Measurements from ENCODE around the gene EXOSC9.
A peak's percentile ranks its signal among the peaks of the same experiment; 100 is the strongest.
"Not testable (repeated sequence)": the region's sequence is repeated elsewhere in the genome, so short reads cannot be mapped to it uniquely, and the experiment has no call there.

The EXOSC9 gene

GRCh38 chr4:121800961-121801714, at the start of gene EXOSC9:
TSS of gene EXOSC9 (plus strand) at chr4:121801323. CDS start at chr4:121801425, 102 bp downstream.
- peaks cover 50% of the 10 kb centered on the region for H3K36me3 Mint-ChIP-seq (ENCODE audit: low read depth)
- no peaks in the 10 kb centered on the region for H3K9me3 Mint-ChIP-seq
- peak; percentile 97 for DNase-seq
- H3K27me3 Mint-ChIP-seq = no peaks in the 10 kb centered on the region
- peaks cover 49% of the 10 kb centered on the region for H3K4me1 Mint-ChIP-seq (ENCODE audit: low read depth)
- peak within 1 kb of the TSS; percentile 89 for H3K4me3 Mint-ChIP-seq
- H3K27ac Mint-ChIP-seq = peak within 1 kb of the TSS; percentile 93

- H3K36me3 Mint-ChIP-seq (ENCODE audit: low read depth); H3K4me3 Mint-ChIP-seq; H3K4me1 Mint-ChIP-seq (ENCODE audit: low read depth); H3K27ac Mint-ChIP-seq; H3K9me3 Mint-ChIP-seq; DNase-seq: not testable (repeated sequence)
- peaks cover 55% of the 10 kb centered on the region for H3K27me3 Mint-ChIP-seq
Measured at GRCh38 chr4:121752142-121752541, 49.0 kb upstream of the EXOSC9 start.

- no peak for DNase-seq
- no peak overlapping the region for H3K27ac Mint-ChIP-seq
- peaks cover 7% of the 10 kb centered on the region for H3K4me1 Mint-ChIP-seq (ENCODE audit: low read depth)
- no peak overlapping the region for H3K4me3 Mint-ChIP-seq
- H3K36me3 Mint-ChIP-seq (ENCODE audit: low read depth) = no peaks in the 10 kb centered on the region
- H3K9me3 Mint-ChIP-seq = no peaks in the 10 kb centered on the region
- H3K27me3 Mint-ChIP-seq = peaks cover 69% of the 10 kb centered on the region
Measured at GRCh38 chr4:121758925-121759568, 42.1 kb upstream of the EXOSC9 start.

- Mint-ChIP-seq H3K27ac (no peak overlapping the region), H3K4me3 (no peak overlapping the region), H3K36me3 (ENCODE audit: low read depth) (no peaks in the 10 kb centered on the region), H3K4me1 (ENCODE audit: low read depth) (peaks cover 14% of the 10 kb centered on the region), H3K9me3 (no peaks in the 10 kb centered on the region), H3K27me3 (peaks cover 69% of the 10 kb centered on the region)
- DNase-seq = no peak
Measured at GRCh38 chr4:121760205-121760604, 40.9 kb upstream of the EXOSC9 start.

- peak overlapping the region; percentile 37 for H3K4me3 Mint-ChIP-seq
- peaks cover 80% of the 10 kb centered on the region for H3K27me3 Mint-ChIP-seq
- H3K36me3 Mint-ChIP-seq (ENCODE audit: low read depth) = no peaks in the 10 kb centered on the region
- H3K9me3 Mint-ChIP-seq = no peaks in the 10 kb centered on the region
- H3K27ac Mint-ChIP-seq = no peak overlapping the region
- H3K4me1 Mint-ChIP-seq (ENCODE audit: low read depth) = peaks cover 17% of the 10 kb centered on the region
- no peak for DNase-seq
Measured at GRCh38 chr4:121764303-121764701, 36.8 kb upstream of the EXOSC9 start.

GRCh38 chr4:121764702-121765367, 36.3 kb upstream of the EXOSC9 start, which contains the start of gene SMIM43:
TSS of gene SMIM43 (minus strand) at chr4:121765164. CDS start at chr4:121765105, 59 bp downstream.
- H3K36me3 Mint-ChIP-seq (ENCODE audit: low read depth) = no peaks in the 10 kb centered on the region
- peaks cover 76% of the 10 kb centered on the region for H3K27me3 Mint-ChIP-seq

GRCh38 chr4:121765368-121765705, 35.8 kb upstream of the EXOSC9 start:
- H3K4me1 Mint-ChIP-seq (ENCODE audit: low read depth) = peaks cover 17% of the 10 kb centered on the region
- H3K9me3 Mint-ChIP-seq = no peaks in the 10 kb centered on the region
- no peaks in the 10 kb centered on the region for H3K36me3 Mint-ChIP-seq (ENCODE audit: low read depth)
- H3K4me3 Mint-ChIP-seq = peak overlapping the region; percentile 61
- peaks cover 74% of the 10 kb centered on the region for H3K27me3 Mint-ChIP-seq
- no peak overlapping the region for H3K27ac Mint-ChIP-seq
- DNase-seq = no peak

More at GRCh38 chr4:121764702-121765367, 36.3 kb upstream of the EXOSC9 start, which contains the start of gene SMIM43:
- Mint-ChIP-seq H3K27ac (no peak within 1 kb of the TSS), H3K9me3 (no peaks in the 10 kb centered on the region), H3K4me1 (ENCODE audit: low read depth) (peaks cover 17% of the 10 kb centered on the region), H3K4me3 (peak within 1 kb of the TSS; percentile 69)
- peak; percentile 33 for DNase-seq

GRCh38 chr4:121765971-121766538, 35.1 kb upstream of the EXOSC9 start:
- H3K36me3 Mint-ChIP-seq (ENCODE audit: low read depth) = no peaks in the 10 kb centered on the region
- H3K27me3 Mint-ChIP-seq = peaks cover 73% of the 10 kb centered on the region
- H3K9me3 Mint-ChIP-seq = no peaks in the 10 kb centered on the region
- H3K27ac Mint-ChIP-seq = no peak overlapping the region
- DNase-seq = no peak
- H3K4me3 Mint-ChIP-seq = no peak overlapping the region
- H3K4me1 Mint-ChIP-seq (ENCODE audit: low read depth) = peaks cover 17% of the 10 kb centered on the region

GRCh38 chr4:121767166-121767565, 34.0 kb upstream of the EXOSC9 start:
- Mint-ChIP-seq H3K4me1 (ENCODE audit: low read depth) (peaks cover 17% of the 10 kb centered on the region), H3K27me3 (peaks cover 73% of the 10 kb centered on the region), H3K27ac (no peak overlapping the region), H3K4me3 (no peak overlapping the region), H3K9me3 (no peaks in the 10 kb centered on the region), H3K36me3 (ENCODE audit: low read depth) (no peaks in the 10 kb centered on the region)
- DNase-seq = no peak

GRCh38 chr4:121769341-121769740, 31.8 kb upstream of the EXOSC9 start:
- Mint-ChIP-seq H3K27me3 (peaks cover 53% of the 10 kb centered on the region), H3K27ac (no peak overlapping the region), H3K9me3 (no peaks in the 10 kb centered on the region), H3K4me1 (ENCODE audit: low read depth) (peaks cover 8% of the 10 kb centered on the region), H3K4me3 (no peak overlapping the region), H3K36me3 (ENCODE audit: low read depth) (no peaks in the 10 kb centered on the region)
- no peak for DNase-seq

- H3K9me3 Mint-ChIP-seq = no peaks in the 10 kb centered on the region
- no peak for DNase-seq
- H3K4me3 Mint-ChIP-seq = no peak overlapping the region
- peaks cover 30% of the 10 kb centered on the region for H3K27me3 Mint-ChIP-seq
- no peak overlapping the region for H3K27ac Mint-ChIP-seq
- H3K4me1 Mint-ChIP-seq (ENCODE audit: low read depth) = no peaks in the 10 kb centered on the region
- H3K36me3 Mint-ChIP-seq (ENCODE audit: low read depth) = no peaks in the 10 kb centered on the region
Measured at GRCh38 chr4:121771869-121772268, 29.3 kb upstream of the EXOSC9 start.

GRCh38 chr4:121773883-121774282, 27.2 kb upstream of the EXOSC9 start:
- no peak overlapping the region for H3K4me3 Mint-ChIP-seq
- no peaks in the 10 kb centered on the region for H3K36me3 Mint-ChIP-seq (ENCODE audit: low read depth)
- no peaks in the 10 kb centered on the region for H3K9me3 Mint-ChIP-seq
- H3K27ac Mint-ChIP-seq = no peak overlapping the region
- DNase-seq = no peak
- peaks cover 23% of the 10 kb centered on the region for H3K27me3 Mint-ChIP-seq
- H3K4me1 Mint-ChIP-seq (ENCODE audit: low read depth) = no peaks in the 10 kb centered on the region

GRCh38 chr4:121776610-121777401, 24.3 kb upstream of the EXOSC9 start:
- no peaks in the 10 kb centered on the region for H3K36me3 Mint-ChIP-seq (ENCODE audit: low read depth)

GRCh38 chr4:121777625-121778024, 23.5 kb upstream of the EXOSC9 start:
- no peak for DNase-seq
- H3K27ac Mint-ChIP-seq = no peak overlapping the region
- no peaks in the 10 kb centered on the region for H3K9me3 Mint-ChIP-seq
- peaks cover 20% of the 10 kb centered on the region for H3K27me3 Mint-ChIP-seq
- H3K4me3 Mint-ChIP-seq = no peak overlapping the region
- H3K4me1 Mint-ChIP-seq (ENCODE audit: low read depth) = no peaks in the 10 kb centered on the region
- no peaks in the 10 kb centered on the region for H3K36me3 Mint-ChIP-seq (ENCODE audit: low read depth)

More at GRCh38 chr4:121776610-121777401, 24.3 kb upstream of the EXOSC9 start:
- DNase-seq = no peak
- H3K27me3 Mint-ChIP-seq = peaks cover 20% of the 10 kb centered on the region
- no peaks in the 10 kb centered on the region for H3K4me1 Mint-ChIP-seq (ENCODE audit: low read depth)
- no peaks in the 10 kb centered on the region for H3K9me3 Mint-ChIP-seq
- H3K4me3 Mint-ChIP-seq = no peak overlapping the region
- H3K27ac Mint-ChIP-seq = no peak overlapping the region
